Nephron (organoid): Measurements from ENCODE around the gene PTTG1IP.

ENCODE experiments used
- H3K27ac Mint-ChIP-seq, 3 experiments: 2 replicates each; pipeline ENCODE4 v1.8.0; 2020; ENCODE audit warnings: mixed read lengths in 3 of 3, mild to moderate bottlenecking in 2 of 3, moderate library complexity in 1 of 3
- H3K27me3 Mint-ChIP-seq: 2 replicates; pipeline ENCODE4 v1.8.0; 2021; ENCODE audit warnings: low read depth, mild to moderate bottlenecking, moderate library complexity, mixed read lengths
- H3K36me3 Mint-ChIP-seq: 2 replicates; pipeline ENCODE4 v1.8.0; 2020; ENCODE audit warnings: low read depth, mixed read lengths
- H3K4me1 Mint-ChIP-seq: 2 replicates; pipeline ENCODE4 v1.8.0; 2020; ENCODE audit warnings: mixed read lengths
- H3K4me3 Mint-ChIP-seq, 3 experiments: 2 replicates each; pipeline ENCODE4 v1.8.0; 2020; ENCODE audit warnings: mild to moderate bottlenecking in 3 of 3, mixed read lengths in 3 of 3, moderate library complexity in 2 of 3
- H3K9me3 Mint-ChIP-seq: 2 replicates; pipeline ENCODE4 v1.8.0; 2020; ENCODE audit warnings: mixed read lengths
- CTCF ChIP-seq, 3 experiments: fragments of 200-600 bp; sonication (generic); IDR thresholded peaks; one replicate each; pipeline ENCODE4 v1.5.0; 2021; ENCODE audit warnings: antibody characterized with exemption in 3 of 3; ENCODE audit not compliant: unreplicated experiment in 3 of 3

PTTG1IP gene

DNA sequence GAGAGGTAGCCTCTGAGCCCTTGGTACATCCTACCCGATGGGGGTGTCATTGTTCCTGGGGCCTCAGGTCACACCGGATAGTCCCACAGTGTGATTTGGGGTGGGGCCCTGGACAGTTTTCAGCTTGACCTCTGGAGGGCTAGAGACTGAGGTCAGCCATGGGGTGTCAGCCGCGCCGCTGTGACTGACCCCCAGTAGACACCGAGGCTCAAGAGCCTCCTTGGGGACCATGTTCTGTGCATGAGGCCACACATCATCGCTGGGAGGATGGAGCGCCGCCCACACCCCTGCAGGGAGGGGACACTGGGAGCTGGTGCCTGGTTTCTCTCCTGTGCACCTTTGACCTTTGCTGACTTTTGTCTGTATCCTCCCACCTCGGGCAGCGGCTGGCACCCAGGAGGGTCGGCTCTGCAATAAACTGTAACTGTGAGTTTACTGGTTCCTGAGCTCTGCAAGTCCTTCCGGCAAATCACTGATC, 24.6 kb upstream of the PTTG1IP start:
- Mint-ChIP-seq H3K4me3 (no peak overlapping the region), H3K4me1 (no peaks in the 10 kb centered on the region), H3K27ac (no peak overlapping the region), H3K9me3 (no peaks in the 10 kb centered on the region), H3K27me3 (peaks cover 18% of the 10 kb centered on the region), H3K36me3 (no peaks in the 10 kb centered on the region)
- no peak for TF ChIP-seq CTCF (IDR thresholded peaks at IDR 0.05; ENCODE audit: unreplicated experiment in 3 of 3)

DNA sequence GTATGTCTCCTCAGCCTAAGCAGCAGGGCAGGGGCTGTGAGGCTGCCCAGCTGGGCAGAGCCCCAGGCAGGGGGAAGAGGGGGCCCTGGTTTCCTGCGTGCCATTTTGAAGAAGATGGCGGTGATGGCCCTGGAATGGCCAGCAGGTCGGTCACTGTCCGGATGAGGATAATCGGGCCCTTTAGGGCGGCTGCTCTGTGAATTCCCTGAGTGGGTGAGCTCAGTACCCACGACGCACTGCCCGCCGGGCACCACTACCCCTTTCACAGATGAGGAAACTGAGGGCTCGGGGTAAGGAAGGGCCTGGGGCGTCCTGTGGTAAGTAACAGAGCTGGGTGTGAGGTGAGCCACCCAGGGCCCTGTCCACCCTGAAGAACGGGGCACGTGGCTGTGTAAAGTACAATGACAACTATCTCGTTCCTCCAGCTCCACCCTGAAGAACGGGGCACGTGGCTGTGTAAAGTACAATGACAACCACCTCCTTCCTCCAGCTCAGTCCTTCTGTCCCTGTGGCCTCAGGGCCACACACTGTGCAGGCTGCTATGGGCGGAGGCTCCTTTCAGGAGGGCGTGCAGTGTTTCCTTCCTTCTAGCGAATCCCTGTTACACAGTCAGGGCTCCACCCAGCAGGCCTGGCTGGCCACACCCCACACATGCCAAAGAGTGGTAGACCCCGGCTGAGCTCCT, 24.0 kb upstream of the PTTG1IP start:
- H3K9me3 Mint-ChIP-seq, result no peaks in the 10 kb centered on the region
- H3K36me3 Mint-ChIP-seq, result no peaks in the 10 kb centered on the region
- peaks cover 18% of the 10 kb centered on the region for H3K27me3 Mint-ChIP-seq
- H3K27ac Mint-ChIP-seq, result no peak overlapping the region
- H3K4me1 Mint-ChIP-seq, result no peaks in the 10 kb centered on the region
- TF ChIP-seq CTCF (IDR thresholded peaks at IDR 0.05; ENCODE audit: unreplicated experiment in 3 of 3), result no peak
- no peak overlapping the region for H3K4me3 Mint-ChIP-seq

GRCh38 chr21:44896561-44897286, 23.2 kb upstream of the PTTG1IP start:
- no peaks in the 10 kb centered on the region for H3K4me1 Mint-ChIP-seq
- no peak for TF ChIP-seq CTCF (IDR thresholded peaks at IDR 0.05; ENCODE audit: unreplicated experiment in 3 of 3)
- no peaks in the 10 kb centered on the region for H3K9me3 Mint-ChIP-seq
- H3K4me3 Mint-ChIP-seq, result no peak overlapping the region
- no peaks in the 10 kb centered on the region for H3K36me3 Mint-ChIP-seq
- H3K27ac Mint-ChIP-seq, result no peak overlapping the region
- peaks cover 24% of the 10 kb centered on the region for H3K27me3 Mint-ChIP-seq

DNA sequence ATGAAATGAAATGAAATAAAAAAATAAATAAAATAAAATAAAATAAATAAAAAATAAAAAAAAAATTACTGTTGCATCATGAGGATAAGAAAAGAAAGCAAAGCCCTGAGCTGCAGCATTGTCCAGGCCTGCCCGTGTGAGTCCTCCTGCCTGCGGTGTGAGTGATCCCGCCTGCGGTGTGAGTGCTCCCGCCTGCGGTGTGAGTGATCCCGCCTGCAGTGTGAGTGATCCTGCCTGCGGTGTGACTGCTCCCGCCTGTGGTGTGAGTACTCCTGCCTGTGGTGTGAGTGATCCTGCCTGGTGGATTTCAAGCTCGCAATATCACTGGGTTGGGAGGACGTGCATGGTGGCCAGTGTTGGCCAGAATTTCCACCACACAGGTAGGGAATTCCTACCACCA, 22.4 kb upstream of the PTTG1IP start:
- no peaks in the 10 kb centered on the region for H3K36me3 Mint-ChIP-seq
- no peak overlapping the region for H3K27ac Mint-ChIP-seq
- no peaks in the 10 kb centered on the region for H3K9me3 Mint-ChIP-seq
- no peak overlapping the region for H3K4me3 Mint-ChIP-seq
- H3K27me3 Mint-ChIP-seq, result peaks cover 21% of the 10 kb centered on the region
- no peaks in the 10 kb centered on the region for H3K4me1 Mint-ChIP-seq
- TF ChIP-seq CTCF (IDR thresholded peaks at IDR 0.05; ENCODE audit: unreplicated experiment in 3 of 3), result no peak

DNA sequence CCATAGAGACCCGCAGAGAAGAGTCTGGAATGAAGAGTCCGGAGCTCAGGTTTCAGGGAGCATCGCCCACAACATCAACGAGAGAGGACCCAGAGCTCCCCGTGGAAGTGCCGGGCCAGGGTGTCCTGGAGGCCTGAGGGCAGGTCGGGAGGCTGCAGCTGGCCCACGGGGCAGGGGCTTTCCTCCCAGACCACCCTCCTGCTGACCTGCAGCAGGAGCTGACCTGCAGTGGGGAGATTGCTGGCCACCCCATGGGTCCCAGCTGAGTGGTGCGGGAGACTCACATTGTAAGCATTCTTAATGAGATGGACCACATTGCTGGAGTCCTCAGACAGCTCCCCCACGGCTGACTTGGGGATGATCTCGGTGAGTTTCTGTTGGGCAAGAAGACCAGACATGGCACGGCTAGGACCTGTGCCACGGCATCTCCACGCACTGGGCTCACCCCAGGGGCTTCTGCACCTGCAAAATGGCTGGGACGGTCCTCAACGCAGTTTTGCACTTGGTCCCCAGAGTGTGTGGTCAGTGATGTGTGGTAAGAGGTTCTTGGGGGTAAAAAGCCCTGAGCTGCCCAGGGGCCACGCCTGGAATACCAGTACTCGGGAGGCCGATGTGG, 21.3 kb upstream of the PTTG1IP start:
- H3K9me3 Mint-ChIP-seq, result no peaks in the 10 kb centered on the region
- H3K4me1 Mint-ChIP-seq, result no peaks in the 10 kb centered on the region
- H3K27ac Mint-ChIP-seq, result no peak overlapping the region
- no peak overlapping the region for H3K4me3 Mint-ChIP-seq
- H3K27me3 Mint-ChIP-seq, result peaks cover 24% of the 10 kb centered on the region
- H3K36me3 Mint-ChIP-seq, result no peaks in the 10 kb centered on the region
- no peak for TF ChIP-seq CTCF (IDR thresholded peaks at IDR 0.05; ENCODE audit: unreplicated experiment in 3 of 3)
